GM12891 (cell line): Measurements from ENCODE around the gene TGM2. TPM values are rescaled to one million over a fixed set of nuclear protein-coding genes. Genes with fewer than 3 reads are reported as not detected.

Experiments used
- DNase-seq: peaks from one replicate; pipeline ENCODE4 v3.0.0; 2011; ENCODE audit warnings: low spot score; ENCODE audit not compliant: insufficient read length
- FAIRE-seq: peaks from 2 replicates; lab custom pipeline; 2011; peaks lifted over from hg19 to GRCh38; lab: Jason Lieb, UNC
- PAX5 ChIP-seq: IDR thresholded peaks from 2 replicates; pipeline ENCODE4 v1.6.1; 2011; ENCODE audit warnings: low read length, moderate library complexity, mild to moderate bottlenecking; ENCODE audit not compliant: insufficient read depth, severe bottlenecking
- POLR2A ChIP-seq: IDR thresholded peaks from 2 replicates; pipeline ENCODE4 v1.6.1; 2011; ENCODE audit warnings: low read depth, low read length, control low read depth
- POLR2AphosphoS5 ChIP-seq: IDR thresholded peaks from 2 replicates; pipeline ENCODE4 v1.6.1; 2011; ENCODE audit warnings: low read depth, low read length, control low read depth
- POU2F2 ChIP-seq: IDR thresholded peaks from 2 replicates; pipeline ENCODE4 v1.6.1; 2011; ENCODE audit warnings: low read depth, mild to moderate bottlenecking, control low read depth, low read length, moderate library complexity
- SPI1 ChIP-seq: IDR thresholded peaks from 2 replicates; pipeline ENCODE4 v1.6.1; 2011; ENCODE audit warnings: low read depth, low read length, control low read depth
- TAF1 ChIP-seq: IDR thresholded peaks from 2 replicates; pipeline ENCODE4 v1.6.1; 2011; ENCODE audit warnings: low read depth, low read length, control low read depth
- polyA plus RNA-seq: library from polyadenylated mRNA; unstranded; fragments of >200 nt; gene quantifications from one replicate; pipeline ENCODE4 v1.2.1, GENCODE V29; 2012; ENCODE audit warnings: low read depth, missing spikeins, inconsistent platforms; ENCODE audit not compliant: missing spikeins

Gene TGM2
- 1.5 TPM for polyA plus RNA-seq

- FAIRE-seq = peak; percentile 63
- no peak for TF ChIP-seq TAF1
- TF ChIP-seq SPI1 = no peak
- no peak for TF ChIP-seq POU2F2
- DNase-seq = peak; percentile 71
These were observed at the start of gene TGM2 for GRCh38 chr20:38165089-38165965. Gene TGM2, minus strand, starts transcription at chr20:38165270. Its CDS starts 72 bp downstream, at chr20:38165198.

GRCh38 chr20:38214256-38215193, 49.5 kb upstream of the TGM2 start:
- TF ChIP-seq POLR2A (no peak), POLR2AphosphoS5 (no peak), TAF1 (no peak), SPI1 (no peak)
- no peak for DNase-seq
- no peak for FAIRE-seq

- DNase-seq = no peak
- no peak for FAIRE-seq
- TF ChIP-seq SPI1 (no peak), POLR2AphosphoS5 (no peak), TAF1 (no peak), PAX5 (no peak), POU2F2 (no peak), POLR2A (no peak)
These were observed 48.5 kb upstream of the TGM2 start for GRCh38 chr20:38213607-38213940.

- FAIRE-seq (no peak), DNase-seq (no peak)
- no peak for TF ChIP-seq TAF1
- TF ChIP-seq POU2F2 = no peak
- no peak for TF ChIP-seq SPI1
- TF ChIP-seq POLR2AphosphoS5 = no peak
- no peak for TF ChIP-seq POLR2A
- TF ChIP-seq PAX5 = no peak
These were observed 47.9 kb upstream of the TGM2 start for GRCh38 chr20:38212806-38213606.

- TF ChIP-seq SPI1 = no peak
- no peak for TF ChIP-seq TAF1
- no peak for TF ChIP-seq POLR2AphosphoS5
- TF ChIP-seq POLR2A = no peak
- no peak for TF ChIP-seq PAX5
- TF ChIP-seq POU2F2 = no peak
- no peak for FAIRE-seq
These were observed 46.4 kb upstream of the TGM2 start for GRCh38 chr20:38211200-38212097.

GRCh38 chr20:38210741-38211140, 45.7 kb upstream of the TGM2 start:
- TF ChIP-seq POLR2AphosphoS5 = no peak
- no peak for TF ChIP-seq PAX5
- TF ChIP-seq POU2F2 = no peak
- no peak for TF ChIP-seq TAF1
- no peak for TF ChIP-seq SPI1
- no peak for TF ChIP-seq POLR2A
- no peak for FAIRE-seq
- no peak for DNase-seq

More at GRCh38 chr20:38211200-38212097, 46.4 kb upstream of the TGM2 start:
- DNase-seq = no peak

- no peak for TF ChIP-seq PAX5
- no peak for DNase-seq
- FAIRE-seq = no peak
These were observed 44.8 kb upstream of the TGM2 start for GRCh38 chr20:38209736-38210405.

- no peak for FAIRE-seq
- TF ChIP-seq POLR2AphosphoS5 = no peak
- DNase-seq = no peak
These were observed 44.1 kb upstream of the TGM2 start for GRCh38 chr20:38209054-38209675.
